HG03565 (cell line): ENCODE results near the gene PDE4D.
"Not testable (repeated sequence)": the region's sequence is repeated elsewhere in the genome, so short reads cannot be mapped to it uniquely, and the experiment has no call there.

Experiments
- ATAC-seq: cut with Tn5 transposase; IDR thresholded peaks from one replicate; pipeline ENCODE4 v1.9.1; 2021; ENCODE audit warnings: mild to moderate bottlenecking, moderate library complexity; ENCODE audit not compliant: unreplicated experiment

The PDE4D gene

DNA sequence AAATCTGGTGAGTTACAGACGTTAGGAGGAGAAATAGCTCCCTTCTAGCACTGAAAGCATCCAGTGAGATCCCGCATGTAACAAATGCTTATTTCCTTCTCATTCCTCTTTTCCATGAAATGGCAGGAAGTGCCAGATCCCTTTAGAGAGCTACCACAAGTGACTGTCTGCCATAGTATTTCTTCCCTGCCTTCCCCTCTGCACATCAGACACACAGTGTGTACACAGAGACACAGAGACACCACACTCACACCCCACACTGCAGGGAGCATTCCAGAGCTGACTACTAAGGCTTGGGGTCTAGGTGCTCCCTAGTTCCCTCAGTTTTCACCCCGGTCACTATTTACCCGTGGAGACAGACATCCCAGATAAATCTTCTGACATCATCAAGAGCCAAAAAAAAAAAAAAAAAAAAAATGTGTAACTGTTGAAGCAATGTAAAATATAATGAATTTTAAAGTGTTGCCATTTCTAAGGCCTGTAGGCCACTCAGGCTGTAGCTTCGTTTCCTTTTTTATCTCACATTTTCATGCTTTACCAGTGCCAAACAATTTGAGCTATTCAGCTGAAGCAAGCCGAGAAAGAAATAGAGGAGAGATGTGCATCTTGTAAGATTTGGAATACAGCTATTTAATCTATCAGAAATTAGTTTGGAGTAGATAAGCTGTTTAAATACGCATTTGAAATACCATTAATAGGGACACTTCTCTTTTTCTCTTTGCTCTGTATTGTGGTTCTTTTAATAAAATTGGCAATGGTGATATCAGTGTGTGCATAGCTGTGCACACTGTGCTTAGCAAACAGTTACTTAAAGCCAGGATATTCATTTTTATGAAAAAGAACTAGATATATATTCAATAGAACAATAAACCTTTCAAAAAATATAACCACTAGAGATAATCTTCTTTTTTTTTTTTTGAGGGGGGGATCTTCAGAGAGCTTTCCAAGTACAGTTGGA, 405.5 kb downstream of the PDE4D start:
- ATAC-seq, result no peak

DNA sequence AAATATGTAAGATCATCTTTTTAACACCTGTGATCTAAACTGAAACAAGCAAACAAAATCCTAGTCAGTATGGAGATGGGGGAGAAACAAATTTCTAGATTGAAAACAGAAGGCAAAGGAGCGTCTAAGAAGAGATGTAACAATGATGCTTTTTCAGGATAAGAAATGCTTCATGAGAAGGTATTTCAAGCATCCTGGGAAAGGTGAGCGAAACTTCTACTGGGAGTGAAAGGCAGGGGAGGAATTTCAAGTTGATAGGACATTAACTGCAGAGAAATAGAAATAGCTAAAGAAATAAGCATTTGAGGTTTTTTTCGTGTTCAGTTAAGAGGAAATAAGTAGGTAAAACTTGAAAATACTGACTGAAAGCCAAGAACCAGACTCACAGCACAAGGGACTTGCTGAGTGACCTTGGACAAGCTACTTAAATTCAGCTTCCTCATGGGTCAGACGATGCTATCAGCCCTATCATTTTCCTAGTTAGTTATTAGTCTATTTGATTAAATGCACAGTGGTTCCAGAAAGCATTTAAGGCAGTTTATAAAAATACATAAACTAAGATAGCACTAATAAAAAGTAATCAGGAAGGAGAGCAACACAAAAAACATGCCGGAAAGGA, 406.3 kb downstream of the PDE4D start:
- ATAC-seq, result no peak

DNA sequence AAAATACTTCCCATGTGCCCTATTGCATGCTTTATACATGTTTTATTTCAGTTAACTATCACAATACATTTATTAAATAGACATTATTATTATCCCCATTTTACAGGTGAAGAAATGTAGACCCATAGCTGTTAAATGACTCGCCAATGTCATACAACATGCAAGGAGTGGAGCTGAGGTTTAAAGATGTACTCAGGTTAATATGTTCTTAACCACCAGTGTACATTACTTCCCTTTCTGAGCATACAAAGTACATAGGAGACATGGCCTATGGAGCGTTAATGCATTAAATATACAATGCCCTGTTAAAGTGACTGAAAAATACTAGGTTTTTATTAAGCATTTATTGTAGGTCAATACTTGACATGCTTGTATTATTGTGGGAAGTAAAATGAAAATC, 407.0 kb downstream of the PDE4D start:
- ATAC-seq, result no peak

DNA sequence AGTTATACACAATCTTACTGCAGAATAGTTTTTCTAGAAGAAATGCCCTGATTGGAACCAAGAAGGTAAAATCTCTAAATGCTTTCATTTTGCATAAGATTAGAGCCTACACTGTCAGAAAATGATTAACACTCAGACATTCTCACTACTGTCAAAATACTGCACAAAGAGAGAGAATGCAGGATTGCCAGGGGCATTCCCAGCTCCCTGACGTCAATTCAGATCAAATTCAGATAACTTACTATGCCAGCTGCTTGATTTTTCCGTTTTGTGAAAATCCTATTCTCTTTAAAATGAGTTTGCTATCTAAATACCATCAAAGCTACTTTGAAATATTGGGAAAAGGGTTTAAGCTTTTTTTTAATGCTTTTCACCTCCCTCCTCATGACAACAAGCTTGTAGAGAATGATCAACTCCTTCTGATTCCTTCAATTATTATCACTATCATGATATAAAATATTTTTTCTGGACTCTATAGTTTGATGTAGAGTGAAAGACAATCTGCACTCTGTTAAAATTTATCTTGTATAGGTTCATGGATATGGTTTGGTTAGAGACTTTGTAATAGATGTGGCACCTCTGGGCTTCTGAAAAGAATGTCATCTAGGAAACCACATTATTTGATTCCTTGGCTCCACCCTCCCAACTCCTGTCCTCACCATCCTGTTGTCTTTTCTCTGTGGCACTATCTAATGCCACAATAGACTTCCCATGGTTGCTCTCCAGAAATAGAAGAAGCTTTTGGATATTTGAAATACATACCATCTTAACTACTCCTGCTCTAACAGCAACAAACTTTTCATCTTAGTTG, 407.7 kb downstream of the PDE4D start:
- no peak for ATAC-seq

DNA sequence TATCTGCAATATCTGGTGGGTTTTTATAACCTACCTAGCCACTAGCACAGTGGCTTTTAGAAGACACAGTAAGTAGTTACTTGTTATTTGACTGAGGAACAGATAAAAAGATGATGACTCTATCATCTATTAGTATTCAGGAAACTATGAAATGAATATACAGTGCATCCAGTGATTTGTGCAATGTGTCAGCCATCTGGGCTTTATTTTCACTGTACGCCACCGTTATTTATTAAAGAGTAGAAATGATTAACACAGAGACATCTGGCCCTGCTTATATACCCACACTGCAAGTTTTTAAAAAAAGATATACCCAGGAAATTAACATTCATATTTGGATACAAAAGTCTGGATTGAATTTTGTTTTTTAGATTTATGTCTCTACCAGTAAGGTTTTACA, 408.4 kb downstream of the PDE4D start:
- ATAC-seq, result no peak

DNA sequence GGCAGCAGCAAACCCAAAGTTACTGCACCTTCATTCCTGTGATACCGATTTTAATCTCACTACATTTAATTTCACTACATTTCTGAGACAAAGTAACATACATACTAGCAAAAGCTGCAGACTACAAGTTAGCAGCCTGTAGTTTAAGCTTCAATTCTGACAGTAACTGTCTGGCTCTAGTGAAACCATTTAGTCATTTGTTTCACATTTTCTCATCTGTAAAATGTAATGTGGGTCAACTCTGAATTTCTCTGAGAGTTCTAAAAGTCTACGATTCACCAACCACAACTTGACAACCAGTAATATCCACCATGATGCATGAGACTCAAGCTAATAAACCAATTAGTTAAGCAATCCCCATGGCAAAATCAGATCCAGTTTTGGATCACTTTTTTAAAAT, 408.9 kb downstream of the PDE4D start:
- ATAC-seq, result no peak

DNA sequence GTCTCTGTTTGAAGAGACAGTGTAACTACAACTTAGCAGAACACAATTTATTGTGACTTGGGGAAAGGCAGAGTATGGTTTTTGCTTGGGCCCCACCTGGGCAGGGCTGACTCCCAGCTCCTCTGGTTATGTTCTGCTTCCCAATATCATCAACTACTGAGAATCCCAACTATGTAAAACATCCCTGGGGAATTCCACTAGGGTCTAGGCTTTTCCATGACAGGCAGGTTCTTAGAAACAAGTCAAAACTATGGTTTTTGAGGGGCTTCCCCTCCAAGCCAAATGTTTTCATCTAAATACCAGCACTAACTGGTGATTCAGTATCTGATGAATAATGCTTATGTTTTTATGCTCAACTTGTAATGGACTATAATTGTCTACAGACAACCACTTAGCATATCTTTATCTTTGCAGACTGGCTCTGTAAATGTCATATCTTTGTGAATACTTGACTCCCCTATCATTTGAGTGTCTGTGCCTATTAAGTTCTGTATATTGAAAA, 409.5 kb downstream of the PDE4D start:
- ATAC-seq, result no peak

DNA sequence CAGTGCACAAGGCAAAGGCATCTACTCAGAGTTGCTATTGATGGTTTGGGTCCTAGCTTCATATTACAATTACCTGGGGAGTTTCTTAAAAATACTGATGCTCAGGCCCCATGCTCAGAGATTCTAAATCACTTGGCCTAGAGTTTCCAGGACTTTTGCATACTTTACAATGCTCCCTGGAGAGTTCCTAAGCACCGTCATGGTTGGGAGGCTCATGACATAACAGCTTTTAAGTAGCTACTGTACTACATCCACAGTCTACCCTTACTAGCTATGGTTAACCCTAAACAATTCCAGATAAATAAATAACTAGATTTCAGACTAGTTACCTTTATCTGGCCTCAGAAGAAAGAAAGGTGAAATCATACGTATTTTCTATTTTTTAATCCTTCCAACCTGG, 414.4 kb downstream of the PDE4D start:
- ATAC-seq, result no peak

DNA sequence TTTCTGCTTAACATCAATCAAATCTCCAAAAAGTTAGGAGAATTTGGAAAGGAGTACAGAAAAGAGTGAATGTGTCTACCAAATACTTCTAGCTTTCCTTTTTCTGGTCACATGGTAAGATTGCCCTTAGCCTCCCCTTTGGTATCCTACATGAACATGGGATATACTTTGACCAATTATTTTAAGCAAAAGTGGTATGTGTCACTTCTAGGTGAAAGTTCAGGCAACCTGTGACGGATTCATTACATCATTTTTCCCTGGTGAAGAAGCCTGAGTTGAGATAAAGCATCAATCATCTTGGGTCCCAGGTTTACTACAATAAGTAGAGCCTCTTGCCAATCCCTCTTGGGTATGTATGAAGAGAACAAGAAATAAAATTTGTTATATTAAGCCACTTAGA, 419.2 kb downstream of the PDE4D start:
- ATAC-seq, result no peak

DNA sequence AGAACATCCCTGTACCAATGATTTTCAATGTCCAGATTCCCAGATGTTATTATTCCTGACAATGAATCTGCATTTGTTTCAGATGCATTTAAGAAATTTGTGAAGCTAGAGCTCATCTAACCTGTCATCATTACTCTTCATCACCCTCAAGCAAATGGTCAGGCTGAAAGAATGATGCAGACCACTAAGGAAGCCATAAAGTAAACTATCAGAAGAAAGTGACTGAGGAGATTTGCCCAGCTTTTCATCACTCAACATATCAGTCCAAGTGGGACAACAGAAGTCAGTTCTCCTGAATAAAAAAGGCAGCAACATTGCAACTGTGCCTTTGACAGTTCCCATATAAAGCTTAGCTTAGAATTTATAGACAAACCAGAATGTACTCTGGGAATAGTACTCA, 419.9 kb downstream of the PDE4D start:
- ATAC-seq, result no peak

DNA sequence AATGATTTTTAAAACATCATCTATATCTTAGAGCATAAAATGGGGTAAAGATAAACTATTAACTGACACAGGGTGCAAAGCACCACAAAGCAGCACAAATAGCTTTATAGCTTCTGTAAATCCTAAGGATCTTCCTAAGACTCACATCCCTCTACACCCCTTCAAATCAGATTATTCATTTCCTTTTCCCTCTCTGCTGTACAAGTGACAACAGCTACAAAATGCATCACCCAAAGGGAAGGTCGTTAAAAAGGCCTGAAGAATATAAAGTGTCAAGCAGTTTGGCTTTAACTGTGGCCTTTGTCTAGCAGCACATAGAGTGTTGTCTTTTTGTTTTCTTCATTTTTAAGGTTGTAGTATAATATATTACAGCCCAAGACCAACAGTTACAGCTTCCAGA, 422.1 kb downstream of the PDE4D start:
- no peak for ATAC-seq

DNA sequence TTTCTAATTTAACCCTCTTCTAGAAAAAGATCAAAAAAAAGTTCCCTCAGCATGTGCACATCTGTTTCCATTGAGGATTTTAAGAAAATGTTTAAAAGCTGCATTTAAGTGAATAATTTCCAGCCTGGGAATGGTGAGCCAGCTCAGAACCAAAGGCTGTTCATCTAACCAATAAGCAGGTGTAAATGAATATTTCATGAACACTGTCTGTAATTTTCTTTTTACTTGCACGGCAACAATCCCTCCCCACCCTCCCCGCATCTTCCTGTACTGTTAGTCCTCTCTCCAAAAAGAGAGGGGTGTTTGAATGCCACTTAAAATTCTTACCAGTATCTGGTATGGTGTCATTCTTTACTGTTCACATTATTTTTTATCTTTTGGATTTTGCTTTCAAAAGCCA, 425.6 kb downstream of the PDE4D start:
- no peak for ATAC-seq

DNA sequence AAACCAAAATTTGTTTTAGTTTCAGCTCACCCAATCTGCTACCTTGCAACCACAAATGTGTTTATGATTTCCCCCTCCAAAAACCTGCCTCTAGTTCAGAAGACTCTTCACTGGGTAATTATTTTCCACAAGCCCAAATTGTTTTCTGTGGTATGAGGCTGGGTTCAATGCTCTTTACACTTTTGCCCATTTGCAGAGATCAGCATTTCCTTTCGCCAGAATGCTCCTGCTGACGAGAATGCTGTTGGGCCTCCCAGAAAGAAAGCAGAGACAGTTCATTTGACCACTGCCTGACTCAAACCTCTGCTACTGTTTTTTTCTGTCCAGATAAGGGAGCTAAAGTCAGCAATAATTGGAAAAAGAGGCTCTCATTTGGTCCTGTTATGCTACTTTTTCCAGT, 427.3 kb downstream of the PDE4D start:
- ATAC-seq, result no peak

DNA sequence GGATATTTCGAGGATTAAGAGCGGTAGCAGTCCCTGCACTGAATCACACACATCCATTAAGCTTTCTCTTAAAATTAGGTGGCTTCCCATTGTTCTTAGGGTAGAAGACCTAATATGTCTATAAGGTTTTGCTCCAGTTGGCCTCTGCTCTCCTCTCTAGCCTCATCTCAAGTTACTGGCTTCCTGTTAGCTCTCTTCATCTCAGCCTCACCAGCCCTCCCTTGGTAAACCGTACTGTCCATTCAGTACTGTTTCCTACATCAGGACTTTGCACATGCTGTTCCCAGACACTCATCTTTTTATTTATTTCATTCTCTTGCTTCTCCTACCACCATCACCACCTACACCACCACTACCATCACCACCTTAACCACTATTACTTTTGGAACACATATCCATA, 428.6 kb downstream of the PDE4D start:
- ATAC-seq, result no peak

DNA sequence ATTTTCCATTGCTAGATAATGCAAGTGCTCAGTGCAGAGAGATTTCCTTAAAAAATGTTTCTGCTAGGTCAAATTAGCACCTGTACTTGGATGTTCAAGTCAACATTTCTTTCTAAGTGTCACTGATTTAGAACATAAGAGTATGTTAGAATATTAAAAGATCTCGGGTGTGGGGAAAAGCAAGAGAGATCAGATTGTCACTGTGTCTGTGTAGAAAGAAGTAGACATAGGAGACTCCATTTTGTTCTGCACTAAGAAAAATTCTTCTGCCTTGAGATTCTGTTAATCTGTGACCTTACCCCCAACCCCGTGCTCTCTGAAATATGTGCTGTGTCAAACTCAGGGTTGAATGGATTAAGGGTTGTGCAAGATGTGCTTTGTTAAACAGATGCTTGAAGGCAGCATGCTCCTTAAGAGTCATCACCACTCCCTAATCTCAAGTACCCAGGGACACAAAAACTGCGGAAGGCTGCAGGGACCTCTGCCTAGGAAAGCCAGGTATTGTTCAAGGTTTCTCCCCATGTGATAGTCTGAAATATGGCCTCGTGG, 429.8 kb downstream of the PDE4D start:
- ATAC-seq, result not testable (repeated sequence)

DNA sequence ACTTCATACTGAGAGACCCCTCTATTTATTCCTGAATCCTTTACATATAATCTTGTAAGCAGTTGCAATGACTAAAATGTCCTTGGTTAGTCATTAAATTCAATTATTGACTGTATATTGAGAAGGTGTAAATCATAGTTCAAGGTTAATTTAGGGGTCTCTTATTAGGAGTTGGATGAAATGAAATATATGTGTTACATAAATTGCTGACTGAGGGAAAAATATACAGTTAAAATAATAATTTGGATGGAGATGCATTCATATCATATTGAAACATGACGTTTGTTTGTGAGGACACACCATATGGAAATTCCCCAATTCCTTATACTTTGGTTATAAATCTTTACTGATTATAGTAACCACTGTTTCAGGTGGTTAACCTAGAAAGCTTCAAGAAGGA, 430.6 kb downstream of the PDE4D start:
- no peak for ATAC-seq

DNA sequence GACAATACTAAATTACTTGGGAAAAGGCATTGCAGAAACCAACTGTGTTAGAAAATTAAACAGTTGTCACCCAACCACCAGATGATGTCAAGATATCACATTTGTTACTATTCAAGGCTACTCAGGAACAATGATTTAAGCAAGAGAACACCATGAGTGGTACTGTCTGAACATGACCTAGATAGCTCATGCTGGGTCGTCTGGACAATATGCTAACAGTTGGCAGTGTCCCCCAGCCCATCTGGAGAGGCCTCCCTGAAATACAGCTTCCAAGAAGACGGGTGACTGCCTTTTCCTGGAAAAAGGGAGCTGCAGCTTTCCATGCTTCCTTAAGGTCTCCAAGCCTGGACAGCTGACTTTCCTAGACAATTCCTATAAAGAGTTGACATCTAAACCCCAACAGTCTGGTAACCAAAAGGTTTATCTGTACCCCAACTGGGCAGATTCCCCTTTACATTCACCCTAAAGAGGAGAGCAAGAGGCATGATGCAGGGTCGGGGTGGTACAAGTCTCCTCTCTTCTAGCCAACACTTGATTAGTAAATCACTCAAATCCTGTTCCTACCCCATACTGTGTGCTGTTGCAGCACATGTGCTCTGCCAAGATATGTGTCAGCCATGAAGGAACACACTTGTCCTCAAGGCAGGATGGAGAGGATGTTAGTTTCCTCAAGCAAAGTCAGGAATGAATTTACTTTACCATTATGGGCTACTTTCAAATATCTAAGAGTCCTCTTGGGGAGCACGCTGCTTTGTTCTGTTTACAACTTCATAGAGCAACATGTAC, 433.0 kb downstream of the PDE4D start:
- ATAC-seq, result no peak

DNA sequence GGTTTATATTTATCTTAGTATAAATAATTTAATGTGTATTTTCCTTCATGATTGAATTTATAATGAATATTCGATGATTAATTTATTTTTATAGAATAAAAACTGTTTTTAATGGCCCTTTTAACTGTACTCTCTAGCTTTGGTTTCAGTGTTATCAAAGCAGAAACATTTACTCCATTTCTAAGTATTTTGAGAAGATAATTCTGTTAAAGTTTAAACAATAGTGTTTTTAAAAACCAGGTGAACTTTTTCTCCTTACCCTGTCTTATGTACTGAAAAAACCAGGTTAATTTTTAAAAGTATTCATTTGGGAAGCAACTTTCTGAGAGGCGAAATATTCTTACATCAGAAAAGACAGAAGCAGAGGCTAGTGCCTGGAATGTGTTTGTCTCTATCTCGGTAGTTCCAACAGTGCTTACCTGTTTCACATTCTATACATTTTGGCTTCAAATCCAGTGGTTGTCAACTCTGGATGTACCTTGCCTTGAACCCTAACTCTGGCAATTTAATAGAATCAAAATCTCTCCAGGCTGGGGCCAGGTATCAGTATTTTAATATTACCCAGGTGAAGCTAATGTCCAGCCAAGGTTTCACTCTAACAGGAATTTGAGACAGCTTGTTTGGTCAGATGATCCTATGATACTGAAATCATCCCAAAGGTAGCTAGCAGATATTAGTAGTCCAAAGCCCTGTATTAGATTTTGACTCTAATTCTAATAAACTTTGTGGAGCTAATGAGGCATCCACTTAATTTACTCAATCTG, 434.4 kb downstream of the PDE4D start:
- ATAC-seq, result no peak

DNA sequence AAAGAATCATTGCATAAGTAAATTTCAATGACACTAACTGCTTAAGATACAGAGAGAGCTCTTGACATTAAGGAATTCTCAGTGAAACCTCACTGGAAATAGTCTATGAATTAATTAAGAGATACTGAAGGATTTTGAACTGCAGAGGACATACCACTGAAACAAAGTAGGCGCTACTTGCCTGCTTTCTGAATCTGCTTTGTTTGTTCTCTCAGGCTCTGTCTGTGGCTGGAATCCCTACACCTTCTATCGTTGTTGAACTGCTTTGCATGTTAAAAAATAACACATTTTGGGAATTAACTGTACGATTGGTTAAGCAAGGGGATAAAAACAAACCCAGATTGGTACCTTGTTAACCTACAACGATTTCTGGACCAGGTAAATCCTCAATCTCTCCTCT, 435.2 kb downstream of the PDE4D start:
- ATAC-seq, result no peak
